NCI-H82 treated with DMSO at 0.1 percent for 48 hours (cell line): ENCODE results near the gene NDFIP1.
"Not testable (repeated sequence)": the region's sequence is repeated elsewhere in the genome, so short reads cannot be mapped to it uniquely, and the experiment has no call there.

Source experiments
- DNase-seq: peaks from one replicate; lab custom pipeline; 2025; ENCODE audit not compliant: unreplicated experiment; lab: John Stamatoyannopoulos, UW

The NDFIP1 gene, protein sequence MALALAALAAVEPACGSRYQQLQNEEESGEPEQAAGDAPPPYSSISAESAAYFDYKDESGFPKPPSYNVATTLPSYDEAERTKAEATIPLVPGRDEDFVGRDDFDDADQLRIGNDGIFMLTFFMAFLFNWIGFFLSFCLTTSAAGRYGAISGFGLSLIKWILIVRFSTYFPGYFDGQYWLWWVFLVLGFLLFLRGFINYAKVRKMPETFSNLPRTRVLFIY

DNA sequence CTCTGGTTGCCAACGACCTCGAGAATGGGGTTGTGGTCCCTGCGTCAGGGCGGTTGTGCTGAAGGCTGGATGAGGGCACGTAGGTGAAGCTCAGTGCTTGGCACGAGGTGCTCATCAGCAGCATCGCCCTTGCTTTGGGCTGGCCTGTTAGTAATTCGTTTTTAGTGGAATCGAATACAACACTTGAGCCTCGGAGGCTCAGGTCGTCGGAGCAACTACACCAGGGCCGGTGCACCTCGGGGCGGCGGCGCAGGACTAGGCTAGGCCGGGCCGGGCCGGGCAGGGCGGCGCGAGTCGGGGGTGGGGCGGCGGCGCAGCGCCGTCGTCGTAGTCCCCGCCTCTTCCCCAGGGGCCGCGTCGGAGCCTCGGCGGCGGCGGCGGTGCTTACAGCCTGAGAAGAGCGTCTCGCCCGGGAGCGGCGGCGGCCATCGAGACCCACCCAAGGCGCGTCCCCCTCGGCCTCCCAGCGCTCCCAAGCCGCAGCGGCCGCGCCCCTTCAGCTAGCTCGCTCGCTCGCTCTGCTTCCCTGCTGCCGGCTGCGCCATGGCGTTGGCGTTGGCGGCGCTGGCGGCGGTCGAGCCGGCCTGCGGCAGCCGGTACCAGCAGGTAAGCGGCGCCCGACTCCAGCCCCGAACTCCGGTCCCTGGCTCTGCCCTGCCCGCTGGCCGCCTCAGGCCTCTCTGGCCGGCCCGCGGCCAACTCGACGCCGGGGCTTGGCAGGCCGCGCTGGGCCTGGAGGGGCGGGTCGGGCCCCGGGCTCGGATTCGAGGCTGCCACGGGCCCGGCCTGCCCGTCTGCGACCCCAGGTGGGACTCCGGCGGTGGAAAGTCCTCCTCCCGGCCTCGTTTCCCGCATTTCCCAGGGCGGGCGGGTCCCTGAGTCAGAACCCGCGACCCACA, at the start of gene NDFIP1:
Gene NDFIP1 (plus strand): TSS at position 348 of the 899 bp plus-strand sequence. CDS start 196 bp downstream, at position 544.
- DNase-seq = peak; percentile 30

DNA sequence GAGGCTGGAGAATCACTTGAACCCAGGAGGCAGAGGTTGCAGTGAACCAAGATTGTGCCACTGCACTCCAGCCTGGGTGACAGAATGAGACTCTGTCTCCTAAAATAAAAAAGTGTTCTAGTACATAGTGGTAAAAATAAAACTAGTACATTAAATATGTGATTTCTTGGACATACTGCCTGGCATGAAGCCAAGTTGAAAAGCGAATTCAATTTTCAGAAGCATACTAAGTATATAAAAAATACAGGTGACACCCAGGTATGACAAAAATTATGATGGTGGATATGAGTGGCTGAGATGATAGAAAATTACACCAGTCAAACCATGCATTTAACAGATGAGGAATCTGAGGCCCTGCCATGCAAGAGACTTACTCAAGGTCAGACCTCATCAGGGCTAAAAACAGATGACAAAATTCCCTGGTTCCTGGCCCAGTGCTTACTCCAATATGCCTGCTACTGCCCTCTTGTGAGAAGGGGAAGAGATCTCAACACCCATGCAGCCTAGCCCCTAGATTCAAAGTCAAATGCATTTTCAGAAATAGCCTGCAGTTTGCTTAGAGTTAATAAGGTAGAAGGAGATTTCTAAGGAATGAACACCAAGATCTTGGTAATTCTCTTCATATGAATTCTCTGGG, 49.2 kb upstream of the NDFIP1 start:
- peak; percentile 31 for DNase-seq

DNA sequence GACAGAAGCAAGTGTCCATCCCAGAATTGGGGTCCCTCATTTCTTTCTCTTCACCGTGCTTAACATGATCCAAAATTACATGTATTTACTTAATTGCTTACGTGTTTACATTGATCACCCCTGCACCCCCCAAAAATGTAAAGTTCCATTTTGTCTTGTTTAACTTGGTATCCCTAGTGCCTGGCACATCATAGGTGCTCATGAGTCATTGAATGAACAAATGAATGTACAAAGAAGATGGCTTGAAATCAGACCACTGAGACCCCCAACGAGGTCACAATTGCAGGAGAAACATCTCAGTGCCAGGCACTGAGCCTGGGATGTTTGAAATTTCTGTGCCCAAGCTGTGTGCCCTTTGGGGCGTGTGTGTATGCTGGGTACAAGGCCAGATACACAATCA, 45.2 kb upstream of the NDFIP1 start:
- no peak for DNase-seq

DNA sequence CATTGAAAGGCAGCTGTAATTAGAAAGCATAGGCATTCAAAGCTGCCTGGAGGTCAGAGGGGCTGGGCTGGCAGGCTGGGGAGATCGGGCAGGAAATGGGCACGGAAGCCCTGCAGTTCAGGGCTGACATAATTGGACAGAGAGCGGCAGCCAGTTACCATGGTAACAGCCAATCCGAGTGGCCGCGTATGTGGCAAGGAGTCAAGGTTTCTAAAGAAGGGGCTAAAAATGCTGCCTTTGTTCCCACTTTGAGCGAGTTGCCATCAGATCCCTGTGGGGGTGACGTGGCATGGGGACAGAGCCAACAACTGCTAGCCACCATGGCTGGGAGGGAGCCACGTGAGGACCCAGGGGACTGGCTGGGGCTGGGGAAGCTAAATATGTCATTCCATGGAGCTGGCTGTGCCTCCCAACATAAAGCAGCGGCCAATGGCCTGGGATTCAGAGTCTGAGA, 44.7 kb upstream of the NDFIP1 start:
- DNase-seq = no peak

DNA sequence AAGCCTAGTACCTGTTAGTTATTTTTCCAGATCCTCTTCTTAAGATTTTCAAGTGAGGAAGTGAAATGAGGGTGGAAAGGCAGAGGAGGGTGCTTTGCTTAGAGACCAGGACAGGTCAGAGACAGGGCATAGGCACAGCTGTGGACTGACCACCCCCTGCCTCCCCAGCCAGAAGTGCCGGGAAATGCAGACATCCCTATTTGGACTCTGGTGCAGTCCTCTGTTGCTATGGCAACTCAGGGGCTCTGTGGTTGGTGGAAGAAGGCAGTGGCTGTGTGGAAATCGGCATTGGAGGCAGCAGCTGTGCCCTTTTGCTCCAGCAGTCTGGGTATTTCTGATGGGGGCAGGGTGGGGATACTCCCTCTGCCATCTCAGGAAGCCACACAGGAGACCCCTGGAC, 43.3 kb upstream of the NDFIP1 start:
- no peak for DNase-seq

DNA sequence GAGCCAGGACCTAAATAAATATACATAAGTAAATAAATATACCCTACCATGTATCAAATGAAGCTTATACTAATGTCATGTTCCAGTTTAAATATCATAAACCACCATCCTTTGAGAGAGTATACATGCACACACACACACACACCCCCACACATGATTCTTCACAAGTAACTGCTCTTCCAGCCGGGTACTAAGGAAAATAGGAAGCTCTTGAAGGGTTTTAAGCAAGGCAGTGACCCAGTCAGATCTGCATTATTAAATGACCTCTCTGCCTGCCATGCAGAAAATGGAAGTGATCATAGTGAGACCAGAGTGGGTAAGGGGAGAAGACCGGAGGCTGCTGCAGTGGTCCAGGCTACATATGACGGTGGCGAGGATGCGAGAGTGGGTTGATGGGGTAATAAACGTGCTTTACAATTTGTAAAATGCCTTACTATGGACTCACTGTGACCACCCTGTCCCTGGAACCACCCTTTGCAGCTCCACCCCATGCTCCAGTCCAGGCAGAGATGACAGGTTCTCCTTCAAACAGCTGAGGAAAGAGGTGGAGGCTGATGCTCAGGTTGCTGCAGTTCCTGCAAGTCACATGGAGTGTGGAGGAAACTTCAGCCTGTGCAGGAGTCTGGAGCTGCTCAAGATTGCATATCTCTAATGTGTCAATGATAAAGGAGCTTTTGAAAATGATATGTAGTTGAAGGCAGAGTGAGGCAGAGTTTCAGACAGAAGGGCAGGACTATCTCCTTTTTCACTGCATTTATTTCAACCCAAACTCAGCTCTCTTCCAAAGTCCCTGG, 38.8 kb upstream of the NDFIP1 start:
- DNase-seq = no peak

DNA sequence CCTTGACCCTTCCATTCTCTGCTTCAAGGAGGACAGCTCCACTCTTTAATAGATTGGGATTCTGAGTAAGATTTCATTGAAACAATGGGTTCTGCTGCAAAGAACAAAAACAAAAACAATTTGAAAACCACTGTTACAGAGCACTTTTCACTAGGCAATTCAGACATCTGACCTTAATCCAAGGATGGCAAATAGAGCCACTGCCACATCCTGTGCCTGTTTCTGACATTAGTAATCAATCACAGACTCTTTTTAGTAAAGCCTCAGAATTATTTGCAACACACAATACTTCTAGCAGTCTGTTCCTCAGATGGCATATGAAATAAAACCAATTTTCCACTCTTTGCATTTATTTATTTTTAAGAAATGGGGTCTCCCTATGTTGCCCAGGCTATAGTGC, 37.8 kb upstream of the NDFIP1 start:
- no peak for DNase-seq

DNA sequence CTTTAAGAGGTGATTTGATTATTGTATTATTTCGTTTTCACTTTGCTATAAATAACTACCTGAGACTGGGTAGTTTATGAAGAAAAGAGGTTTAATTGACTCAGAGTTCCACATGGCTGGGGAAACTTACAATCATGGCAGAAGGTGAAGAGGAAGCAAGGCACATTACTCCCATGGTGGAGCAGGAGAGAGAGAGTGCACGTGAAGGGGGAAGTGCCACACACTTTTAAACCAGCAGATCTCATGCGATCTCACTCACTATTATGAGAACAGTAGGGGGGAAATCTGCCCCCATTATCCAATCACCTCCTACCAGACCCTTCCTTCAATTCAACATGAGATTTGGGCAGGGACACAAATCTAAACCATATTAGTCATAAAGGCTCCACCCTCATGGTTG, 36.1 kb upstream of the NDFIP1 start:
- no peak for DNase-seq

DNA sequence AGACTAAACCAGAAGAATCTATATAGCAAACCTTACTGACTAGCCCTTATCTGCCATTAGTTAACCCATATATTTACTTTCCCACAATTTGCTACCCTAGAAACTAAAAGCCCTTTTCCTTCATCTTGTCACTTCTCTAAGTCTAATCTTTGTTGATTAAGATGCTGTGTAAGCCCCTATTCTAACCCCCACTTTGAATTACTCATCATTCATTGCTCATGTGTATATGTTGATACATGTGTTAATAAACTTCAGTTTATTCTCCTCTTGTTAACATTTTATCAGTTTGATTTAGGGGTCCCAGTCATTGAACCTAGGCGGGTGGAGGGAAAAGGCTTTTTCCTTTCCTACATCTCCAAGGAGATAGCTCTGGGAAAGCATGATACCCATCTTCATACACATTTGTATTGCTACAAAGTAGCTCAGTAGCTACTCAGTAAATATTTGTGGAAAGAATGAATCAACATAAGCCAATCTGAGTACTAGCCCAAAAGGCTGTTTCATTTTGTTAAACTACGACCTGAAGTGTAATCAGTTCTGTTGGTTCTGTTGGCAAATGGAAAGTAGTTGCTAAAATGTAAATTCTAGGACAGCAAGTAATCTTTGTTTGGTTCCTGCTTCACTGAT, 35.1 kb upstream of the NDFIP1 start:
- DNase-seq = no peak

DNA sequence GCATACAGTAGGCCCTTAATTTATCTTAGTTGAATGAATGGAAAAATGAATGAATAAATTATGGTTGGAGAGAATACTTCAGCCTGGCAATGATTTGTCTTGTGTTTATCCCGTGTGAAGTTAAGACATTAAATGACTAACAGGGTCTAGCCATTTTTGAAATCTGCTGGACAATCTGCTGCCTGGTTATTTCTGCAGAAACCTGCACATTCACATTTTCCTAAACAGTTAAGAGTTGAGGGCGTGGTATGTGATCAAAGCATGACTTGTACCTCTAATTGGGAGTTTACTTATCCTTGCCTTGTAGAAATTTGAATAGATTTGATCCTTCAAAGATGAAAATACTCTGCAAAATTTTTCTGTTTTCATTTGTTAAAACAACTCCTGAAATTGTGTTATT, 34.6 kb upstream of the NDFIP1 start:
- DNase-seq = no peak

DNA sequence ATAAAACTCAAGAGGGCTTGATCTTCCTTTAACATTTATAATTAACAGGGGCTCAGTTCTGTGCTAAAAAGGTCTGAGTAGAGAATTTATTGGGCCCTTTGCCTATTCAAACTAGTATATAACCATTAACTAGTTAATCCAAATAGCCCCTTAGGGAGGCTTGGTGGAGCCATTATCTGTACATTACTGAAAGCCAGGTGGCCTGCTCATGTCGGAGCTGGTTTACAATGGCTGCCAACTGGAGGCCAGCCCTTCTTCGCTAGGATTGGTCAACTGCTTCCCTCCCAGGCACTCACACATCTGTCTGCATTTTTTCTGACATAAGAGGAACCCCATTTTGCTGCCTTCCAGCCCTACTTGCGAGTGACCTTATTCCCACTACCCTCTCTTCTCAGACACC, 30.4 kb upstream of the NDFIP1 start:
- no peak for DNase-seq

DNA sequence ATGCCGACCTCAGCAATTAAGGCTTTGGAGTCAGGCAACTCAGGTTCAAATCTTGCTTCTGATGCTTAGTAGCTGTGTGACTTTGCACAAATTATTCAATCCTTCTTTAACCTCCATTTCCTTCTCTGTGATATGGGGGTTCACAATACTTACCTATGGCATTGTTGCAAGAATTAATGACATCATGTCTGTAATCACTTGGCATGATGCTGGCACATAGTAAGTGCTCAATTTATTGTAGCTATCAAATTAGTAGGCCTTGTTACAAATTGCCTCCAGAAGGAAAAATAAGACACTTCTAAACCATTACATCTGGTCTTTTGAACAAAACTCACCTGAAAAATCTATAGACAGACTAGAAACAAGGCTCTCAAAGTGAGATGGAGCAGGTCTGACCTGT, 29.9 kb upstream of the NDFIP1 start:
- DNase-seq = no peak

DNA sequence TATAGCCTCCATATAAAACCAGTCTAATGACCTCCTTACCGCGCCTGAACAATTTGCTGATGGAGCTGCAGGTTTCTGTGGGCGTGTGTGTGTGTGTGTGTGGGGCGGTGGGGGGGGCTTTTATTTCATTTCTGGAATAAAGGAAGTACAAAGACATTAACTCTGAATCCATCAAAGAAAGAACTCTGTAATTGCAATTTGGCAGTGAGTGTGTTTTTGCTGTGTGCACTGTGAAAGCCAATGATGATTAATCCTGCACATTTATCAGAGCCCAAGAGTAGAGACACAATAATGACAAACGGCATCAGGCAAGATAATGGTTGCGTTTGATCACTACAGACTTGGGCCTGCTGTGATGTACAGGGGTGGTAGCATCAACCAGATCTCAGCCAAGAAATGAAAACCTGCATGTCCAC, 29.3 kb upstream of the NDFIP1 start:
- DNase-seq = no peak

DNA sequence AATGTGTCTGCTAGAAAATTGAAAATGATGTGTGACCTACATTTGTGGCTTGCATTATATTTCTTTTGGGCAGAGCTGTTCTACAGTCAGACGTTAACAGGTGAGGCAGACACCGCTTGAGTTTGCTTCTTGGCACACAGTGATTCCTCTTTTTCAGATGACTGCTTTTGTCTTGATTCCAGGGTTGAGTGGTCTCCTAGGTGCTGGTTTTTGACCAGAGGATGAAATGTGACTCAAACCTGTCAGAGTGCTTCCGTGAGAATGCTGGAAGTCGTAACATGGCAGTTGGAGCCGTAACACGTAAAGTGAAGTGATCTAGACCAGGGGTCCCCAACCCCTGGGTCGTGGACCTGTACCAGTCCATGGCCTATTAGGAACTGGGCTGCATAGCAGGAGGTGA, 28.3 kb upstream of the NDFIP1 start:
- no peak for DNase-seq

DNA sequence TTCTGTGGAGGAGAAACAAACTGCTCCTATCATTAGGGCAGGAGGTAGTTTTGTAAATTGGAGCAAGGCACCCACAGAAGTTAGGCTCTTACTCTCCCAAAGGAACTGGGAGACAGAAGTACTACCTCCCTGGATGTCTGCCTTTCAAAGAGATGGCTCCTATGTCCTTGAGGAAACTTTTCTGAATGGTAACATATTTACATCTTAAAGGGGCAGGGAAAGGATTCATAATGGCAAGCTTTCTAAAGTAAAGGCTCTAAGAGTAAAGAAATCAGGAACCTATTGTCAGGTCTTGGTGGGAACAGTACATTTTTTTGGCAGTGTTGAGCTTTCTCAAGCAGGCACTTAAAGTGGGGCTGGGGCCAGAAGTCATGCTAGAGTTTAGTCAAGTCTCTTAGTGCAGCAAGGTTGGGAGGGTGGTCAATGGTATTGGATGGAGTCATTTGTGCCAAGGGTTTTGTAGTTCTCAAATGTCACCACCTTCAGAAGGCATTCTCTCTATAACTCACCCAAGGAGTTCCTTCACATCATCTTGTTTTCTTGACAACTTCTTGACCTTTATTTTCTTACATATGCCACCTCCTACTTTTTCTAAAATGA, 26.3 kb upstream of the NDFIP1 start:
- DNase-seq = no peak

DNA sequence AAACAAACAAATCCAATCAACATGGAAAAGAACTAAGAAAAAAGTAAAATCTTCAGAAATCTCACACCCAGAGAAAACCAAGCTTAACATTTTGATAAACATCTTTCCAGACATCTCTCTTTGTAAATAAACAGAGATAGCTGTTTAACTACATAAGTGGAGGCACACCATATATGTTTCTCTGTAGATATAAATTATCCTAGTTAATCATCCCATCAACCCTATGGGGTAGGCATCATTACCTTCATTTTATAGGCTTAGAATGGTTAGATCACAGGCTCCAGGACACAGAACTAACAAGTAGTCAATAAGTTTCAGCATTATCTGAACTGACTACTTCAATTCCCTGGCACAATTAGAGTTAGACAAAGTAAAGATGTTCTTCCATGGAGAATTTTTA, 22.4 kb upstream of the NDFIP1 start:
- DNase-seq = no peak

DNA sequence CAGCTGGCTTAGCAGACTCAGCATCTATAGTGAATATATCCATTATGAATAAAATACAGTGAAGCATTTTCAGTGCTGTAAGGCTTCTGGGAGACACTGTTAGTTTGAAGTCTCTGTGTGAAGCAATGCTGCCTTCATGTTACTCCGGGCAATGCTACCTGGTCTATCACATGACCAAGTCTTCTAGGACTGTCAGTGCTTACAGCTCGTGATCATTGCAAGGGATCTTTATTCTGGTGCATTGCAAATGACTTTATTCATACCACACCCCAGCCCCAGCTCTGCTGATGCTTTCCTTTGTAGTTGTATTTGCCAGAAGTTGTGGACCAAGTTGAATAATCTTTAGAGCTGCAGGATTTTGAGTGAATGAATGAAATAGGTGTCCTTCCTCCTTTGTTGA, 21.9 kb upstream of the NDFIP1 start:
- DNase-seq = no peak

DNA sequence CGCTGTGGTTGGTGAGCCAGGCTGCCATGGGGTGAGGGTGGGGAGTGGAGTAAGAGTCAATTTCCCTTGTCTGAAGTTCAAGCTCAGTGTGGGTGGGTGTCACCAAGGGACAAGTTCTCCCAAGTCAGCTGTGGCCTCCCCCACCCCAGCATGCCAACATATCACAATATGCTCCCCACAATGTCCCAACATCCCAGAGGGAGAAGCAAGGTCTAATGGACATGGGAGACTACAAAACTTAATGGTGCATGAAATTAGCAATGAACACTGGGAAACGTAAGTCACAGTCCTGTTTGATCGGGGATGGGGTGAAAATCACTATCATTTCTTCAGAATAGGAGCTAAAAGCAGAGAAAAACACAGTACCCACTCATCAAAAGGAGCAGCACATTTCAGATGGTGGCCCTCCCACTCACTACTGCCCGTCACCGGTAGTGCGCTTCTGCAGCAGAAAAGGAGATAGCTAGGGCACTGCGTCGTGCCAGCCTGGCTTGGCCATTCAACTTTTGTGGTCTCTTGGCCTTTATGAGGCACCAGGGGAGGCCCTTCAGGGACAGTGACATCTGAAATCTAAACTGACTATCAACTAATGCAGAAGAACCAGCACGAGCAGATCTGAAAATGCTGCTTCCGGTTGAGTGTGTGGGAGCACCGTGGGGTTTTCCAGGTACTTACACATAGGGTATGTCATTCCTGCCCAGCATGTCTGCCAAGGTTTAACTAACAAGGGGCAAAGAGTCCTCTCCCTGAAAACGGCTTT, 20.5 kb upstream of the NDFIP1 start:
- DNase-seq = no peak

DNA sequence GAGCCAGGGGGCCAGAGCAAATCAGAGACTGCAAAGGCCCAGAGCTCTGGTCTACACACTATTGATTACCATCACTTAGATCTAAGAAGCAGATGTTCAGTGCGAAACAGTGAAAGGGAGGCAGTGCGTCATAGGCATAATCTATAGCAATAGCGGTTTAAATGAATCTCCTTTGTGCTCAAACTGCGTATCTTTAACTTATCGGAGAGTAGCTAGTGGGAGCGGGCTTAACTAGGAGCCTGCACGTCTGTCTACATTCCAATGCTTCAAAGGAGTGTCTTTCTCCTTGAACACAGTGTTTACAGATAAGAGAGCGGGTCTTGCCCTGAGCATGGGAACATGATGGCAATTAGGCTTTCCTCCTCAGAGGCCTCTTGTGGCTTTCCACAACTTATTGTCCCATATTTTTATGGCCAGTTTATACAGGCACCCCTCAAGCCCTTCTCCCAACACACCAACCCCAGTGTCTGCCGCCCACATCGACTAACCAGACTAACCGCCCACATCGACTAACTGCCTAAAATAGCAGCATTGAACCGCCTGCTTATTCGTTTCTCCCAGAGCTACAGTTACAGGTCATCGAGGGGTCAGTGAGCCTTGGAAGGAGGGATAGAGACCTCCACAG, 19.6 kb upstream of the NDFIP1 start:
- DNase-seq = not testable (repeated sequence)
